ENCODE results near the gene TOLLIP.

DNA sequence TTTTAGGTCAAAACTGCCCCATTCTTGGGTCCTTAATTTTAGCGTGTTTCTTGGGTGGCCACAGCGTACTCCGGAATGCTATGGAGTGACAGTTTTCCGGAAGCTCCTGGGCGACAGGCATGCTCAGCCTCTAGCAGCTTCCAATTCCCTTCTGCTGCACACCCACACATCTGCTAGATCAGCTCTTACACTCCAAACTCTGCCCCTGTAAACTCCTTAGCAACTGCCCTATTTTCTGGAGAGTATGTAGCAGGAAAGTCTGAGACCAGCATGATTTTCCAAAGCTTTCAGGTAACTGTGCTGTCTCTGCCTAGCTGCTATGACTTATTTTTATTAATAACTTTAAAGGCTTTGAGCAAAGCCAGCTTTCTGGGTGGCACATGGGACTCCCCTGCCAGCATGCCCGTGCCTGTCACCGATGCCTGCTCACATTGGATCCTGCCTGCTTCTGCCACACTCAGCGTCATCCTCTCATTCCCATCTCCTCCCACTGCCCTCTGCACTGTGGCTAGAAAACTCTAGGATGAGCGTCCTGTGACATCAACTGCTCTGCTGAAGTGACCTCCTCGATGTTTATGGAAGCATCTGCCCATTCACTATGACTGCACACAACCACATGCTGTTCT lies 17.3 kb downstream of the TOLLIP start:
- TF ChIP-seq, protein P1, sequence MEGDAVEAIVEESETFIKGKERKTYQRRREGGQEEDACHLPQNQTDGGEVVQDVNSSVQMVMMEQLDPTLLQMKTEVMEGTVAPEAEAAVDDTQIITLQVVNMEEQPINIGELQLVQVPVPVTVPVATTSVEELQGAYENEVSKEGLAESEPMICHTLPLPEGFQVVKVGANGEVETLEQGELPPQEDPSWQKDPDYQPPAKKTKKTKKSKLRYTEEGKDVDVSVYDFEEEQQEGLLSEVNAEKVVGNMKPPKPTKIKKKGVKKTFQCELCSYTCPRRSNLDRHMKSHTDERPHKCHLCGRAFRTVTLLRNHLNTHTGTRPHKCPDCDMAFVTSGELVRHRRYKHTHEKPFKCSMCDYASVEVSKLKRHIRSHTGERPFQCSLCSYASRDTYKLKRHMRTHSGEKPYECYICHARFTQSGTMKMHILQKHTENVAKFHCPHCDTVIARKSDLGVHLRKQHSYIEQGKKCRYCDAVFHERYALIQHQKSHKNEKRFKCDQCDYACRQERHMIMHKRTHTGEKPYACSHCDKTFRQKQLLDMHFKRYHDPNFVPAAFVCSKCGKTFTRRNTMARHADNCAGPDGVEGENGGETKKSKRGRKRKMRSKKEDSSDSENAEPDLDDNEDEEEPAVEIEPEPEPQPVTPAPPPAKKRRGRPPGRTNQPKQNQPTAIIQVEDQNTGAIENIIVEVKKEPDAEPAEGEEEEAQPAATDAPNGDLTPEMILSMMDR (IDR thresholded peaks at IDR 0.05): no peak
- no peak for TF ChIP-seq POLR2A (IDR thresholded peaks at IDR 0.05)
- no peak for TF ChIP-seq POLR2AphosphoS5 (IDR thresholded peaks at IDR 0.05)
- no peak for TF ChIP-seq EP300 (IDR thresholded peaks at IDR 0.05)

Measured in stomach (tissue), 4 donors.